HG02981 (cell line): ENCODE measurements around the gene CCDC182.

Experiments
- ATAC-seq: cut with Tn5 transposase; IDR thresholded peaks from one replicate; pipeline ENCODE4 v1.9.1; 2021; ENCODE audit warnings: mild to moderate bottlenecking, moderate library complexity; ENCODE audit not compliant: unreplicated experiment

CCDC182 gene

GRCh38 chr17:57745242-57745641, at the start of gene CCDC182:
CCDC182 (minus strand) TSS chr17:57745299; CDS start chr17:57745272, 27 bp downstream.
- ATAC-seq = no peak

DNA sequence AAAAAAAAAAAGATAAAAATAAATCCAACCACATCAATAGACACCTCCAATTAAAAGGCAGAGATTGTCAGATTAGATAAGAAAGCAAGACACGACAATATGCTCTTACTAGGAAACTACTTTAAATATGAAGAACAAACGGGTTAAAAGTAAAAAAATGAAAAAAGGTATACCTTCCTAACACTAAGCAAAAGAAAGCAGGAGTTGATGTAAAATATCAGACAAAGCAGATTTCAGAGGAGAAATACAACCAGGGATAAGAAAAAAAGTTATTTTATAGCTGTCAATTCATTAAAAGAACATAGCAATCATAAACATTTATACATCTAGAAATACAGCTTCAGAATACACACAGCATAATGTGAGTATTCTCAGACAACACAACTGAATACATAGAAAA, 49.7 kb upstream of the CCDC182 start:
- ATAC-seq = no peak

DNA sequence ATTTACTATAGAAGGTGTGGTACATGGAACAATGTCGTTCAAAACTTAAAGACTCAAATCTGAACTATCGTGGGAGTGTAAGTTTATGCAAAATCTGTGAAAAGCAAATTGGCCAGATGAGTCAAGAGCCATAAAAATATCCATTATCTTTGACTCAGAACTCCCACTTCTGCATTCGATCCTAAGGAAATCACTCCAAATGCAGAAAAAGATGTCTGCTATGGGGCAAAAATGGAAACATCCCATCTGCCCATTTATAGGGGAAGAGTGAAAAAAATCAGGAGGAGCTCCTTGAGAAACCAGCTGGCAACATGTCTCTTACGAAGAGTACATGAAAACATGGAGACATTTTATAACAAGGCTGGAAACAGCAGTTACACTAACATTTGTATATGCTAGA, 43.6 kb upstream of the CCDC182 start:
- no peak for ATAC-seq

GRCh38 chr17:57785022-57785421, 39.9 kb upstream of the CCDC182 start:
- no peak for ATAC-seq

- ATAC-seq = no peak
Measured at GRCh38 chr17:57784226-57784895, 39.3 kb upstream of the CCDC182 start.

- no peak for ATAC-seq
Measured at GRCh38 chr17:57783338-57783742, 38.2 kb upstream of the CCDC182 start.

DNA sequence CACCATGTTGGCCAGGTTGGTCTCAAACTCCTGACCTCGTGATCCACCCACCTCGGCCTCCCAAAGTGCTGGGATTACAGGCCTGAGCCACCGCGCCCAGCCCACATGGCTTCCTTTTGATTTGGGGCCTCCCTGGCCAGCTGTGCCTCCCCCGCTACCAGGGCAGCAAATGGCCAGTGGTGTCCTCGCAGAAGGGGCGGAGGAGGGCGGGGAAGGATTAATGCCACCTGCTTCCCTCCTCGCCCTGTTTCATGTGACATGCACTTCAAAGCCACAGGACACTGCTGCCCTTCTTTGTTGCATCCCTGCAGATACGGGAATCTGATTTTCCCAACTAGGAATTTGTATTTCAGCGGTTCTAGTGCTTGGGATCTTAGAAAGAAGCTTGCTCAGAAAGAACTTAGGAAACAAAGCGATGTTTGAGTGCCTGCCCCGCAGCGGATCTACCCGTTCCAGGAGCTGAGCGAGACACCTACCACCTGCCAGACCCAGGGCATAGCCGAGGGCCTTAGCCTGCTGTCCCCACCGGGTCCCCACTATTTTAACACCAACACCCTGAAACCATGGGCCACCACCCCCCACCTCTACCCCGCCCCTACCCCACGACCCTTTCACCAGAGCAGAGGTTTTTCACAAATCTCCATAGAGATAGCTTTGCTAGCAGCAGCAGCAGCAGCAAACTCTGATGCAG, 37.7 kb upstream of the CCDC182 start:
- no peak for ATAC-seq

- no peak for ATAC-seq
Measured at GRCh38 chr17:57782062-57782490, 37.0 kb upstream of the CCDC182 start.

DNA sequence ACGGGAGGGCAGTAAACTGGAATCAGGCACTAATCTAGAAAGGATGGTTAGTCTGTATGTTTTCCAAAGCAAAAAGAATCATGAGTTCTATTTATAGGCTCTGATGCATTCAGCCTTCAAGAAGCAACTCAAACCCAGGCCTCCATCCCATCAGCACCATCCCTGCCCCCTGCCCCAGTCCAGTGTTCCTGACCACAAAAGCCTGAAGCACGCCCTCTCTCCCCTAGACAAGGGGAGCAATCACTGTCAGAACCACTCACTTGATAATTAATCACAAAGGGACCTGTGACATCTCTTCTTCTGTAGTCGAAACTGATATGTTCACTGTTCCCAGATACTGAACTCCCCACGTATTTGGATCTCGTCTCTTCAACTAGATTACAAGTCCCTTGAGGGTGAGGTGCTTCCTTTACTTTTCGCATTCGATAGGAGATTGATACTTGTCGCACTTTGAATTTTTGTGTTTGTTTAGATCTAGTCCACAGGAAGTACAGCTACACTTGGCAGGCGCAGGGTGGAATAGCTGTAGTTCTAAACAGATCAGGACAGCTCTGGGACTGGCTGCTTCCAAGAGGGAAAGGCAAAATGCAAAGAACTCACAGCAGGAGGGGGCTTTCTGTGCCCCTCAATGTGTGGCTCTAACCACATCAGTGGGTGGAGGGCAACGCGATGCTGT, 36.4 kb upstream of the CCDC182 start:
- no peak for ATAC-seq

DNA sequence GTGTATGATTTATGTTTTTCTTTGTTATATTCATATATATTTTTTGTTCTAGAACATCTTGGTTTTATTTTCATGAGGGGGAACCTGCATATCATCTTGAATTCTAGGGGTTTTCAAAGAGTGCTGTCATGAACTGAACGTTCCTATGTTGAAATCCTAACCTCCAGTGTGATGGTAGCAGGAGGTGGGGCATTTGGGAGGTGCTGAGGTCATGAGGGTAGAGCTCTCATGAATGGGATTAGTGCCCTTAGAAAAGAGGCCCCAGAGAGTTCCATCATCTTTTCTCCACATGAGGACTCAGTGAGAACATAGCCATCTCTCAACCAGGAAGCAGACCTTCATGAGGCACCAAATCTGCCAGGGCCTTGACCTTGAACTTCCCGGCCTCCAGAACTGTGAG, 34.6 kb upstream of the CCDC182 start:
- ATAC-seq = no peak

- ATAC-seq = no peak
Measured at GRCh38 chr17:57778306-57778705, 33.2 kb upstream of the CCDC182 start.

GRCh38 chr17:57776366-57776765, 31.3 kb upstream of the CCDC182 start:
- no peak for ATAC-seq

- no peak for ATAC-seq
Measured at GRCh38 chr17:57774872-57775271, 29.8 kb upstream of the CCDC182 start.

DNA sequence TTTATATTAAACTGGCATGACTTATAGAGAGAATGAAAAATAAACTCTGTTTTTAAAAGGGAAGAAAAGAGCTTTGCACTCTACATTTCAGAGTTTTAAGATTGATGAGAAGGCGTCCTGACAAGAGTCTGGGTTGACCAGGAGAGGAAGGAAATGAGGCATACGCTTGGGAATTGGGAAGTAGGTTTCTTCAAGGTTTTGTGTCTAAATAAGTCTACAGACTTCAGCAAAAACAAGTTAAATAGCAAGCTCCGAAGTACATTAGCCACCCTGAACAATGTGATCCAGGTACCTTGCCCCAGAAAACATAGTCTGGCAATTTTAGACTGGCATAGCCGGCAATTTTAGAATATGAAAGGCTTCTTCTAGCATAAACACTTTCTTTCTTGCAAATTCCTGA, 28.5 kb upstream of the CCDC182 start:
- ATAC-seq = no peak

DNA sequence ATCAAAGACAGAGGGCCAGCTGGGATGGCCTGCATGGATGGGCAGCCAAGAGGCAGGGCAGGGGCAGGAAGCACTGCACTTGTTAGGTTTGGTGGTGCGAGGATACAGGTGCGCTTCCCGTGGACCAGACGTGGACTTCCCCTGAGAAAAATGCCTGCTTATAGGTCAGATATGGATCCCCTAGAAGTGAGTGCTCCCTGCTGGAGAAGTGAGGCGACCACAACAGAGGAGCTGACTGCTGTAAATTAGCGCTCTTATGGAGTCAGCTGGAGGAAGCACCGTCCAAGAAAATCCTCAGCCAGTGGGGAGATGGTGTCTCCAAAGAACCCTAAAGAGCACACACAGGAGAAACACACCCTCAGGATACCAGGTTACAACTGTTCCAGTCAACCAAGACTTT, 27.7 kb upstream of the CCDC182 start:
- ATAC-seq = no peak

- ATAC-seq = no peak
Measured at GRCh38 chr17:57767561-57767960, 22.5 kb upstream of the CCDC182 start.

DNA sequence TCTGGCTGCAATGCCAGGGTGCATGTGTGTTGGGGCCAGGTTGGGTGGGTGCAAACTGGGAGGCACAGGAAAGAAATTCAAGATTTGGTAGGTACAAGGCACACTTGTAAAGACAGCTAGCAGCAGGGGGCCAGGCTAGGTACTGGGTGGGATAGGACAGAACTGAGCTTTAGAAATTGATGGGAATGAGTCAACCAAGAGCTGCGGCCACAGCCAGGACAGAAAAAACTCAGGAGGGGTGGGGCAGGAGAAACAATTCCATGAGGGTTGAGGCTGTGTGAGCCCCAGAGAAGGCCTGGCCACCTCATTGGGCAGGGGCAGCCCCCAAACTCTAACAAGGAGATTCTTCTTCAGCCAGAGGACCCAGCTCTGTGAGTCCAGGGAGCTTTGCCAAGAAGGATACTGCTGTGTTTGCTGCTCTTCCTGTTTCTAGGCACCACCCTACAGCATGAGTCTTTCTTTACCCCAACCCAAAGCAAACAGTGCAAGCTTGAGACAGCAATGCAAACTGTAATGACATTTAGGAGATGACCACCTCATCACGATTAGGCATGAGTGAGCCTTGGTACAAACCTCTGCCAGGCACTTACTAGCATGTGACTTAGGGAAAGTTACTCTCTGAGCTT, 21.3 kb upstream of the CCDC182 start:
- ATAC-seq = no peak

GRCh38 chr17:57762452-57763395, 17.6 kb upstream of the CCDC182 start:
- no peak for ATAC-seq

- ATAC-seq = no peak
Measured at GRCh38 chr17:57761887-57762286, 16.8 kb upstream of the CCDC182 start.

- no peak for ATAC-seq
Measured at GRCh38 chr17:57760046-57760445, 14.9 kb upstream of the CCDC182 start.
